PC-9 (cell line): Measurements from ENCODE around the gene ZMYND10. TPM values are rescaled to one million over a fixed set of nuclear protein-coding genes. Genes with fewer than 3 reads are reported as not detected.

Experiments used
- BruUV-seq: library from RNA; stranded (reverse); fragments of 400-500 nt; replicated peaks from 2 replicates; lab custom pipeline; 2021; lab: Mats Ljungman, UMichigan
- CTCF ChIA-PET: fragments of 300-600 bp; sonication (Branson Sonifier 250); formaldehyde crosslinking; loops from one replicate; lab custom pipeline; 2022; ENCODE audit warnings: antibody characterized with exemption; lab: Charles Lee
- POLR2A ChIA-PET: fragments of 300-600 bp; sonication (Branson Sonifier 250); formaldehyde crosslinking; loops from one replicate; lab custom pipeline; 2022; ENCODE audit warnings: antibody characterized with exemption; ENCODE audit not compliant: unreplicated experiment; lab: Charles Lee
- DNase-seq, 2 experiments: peaks; one replicate each; pipeline versions ENCODE4 v3.0.0 to v3.0.0-alpha.2; 2015 to 2022; ENCODE audit warnings: mixed read lengths in 1 of 2
- H2AFZ ChIP-seq: fragments of 200-600 bp; sonication (generic); 2 replicates; pipeline ENCODE4 v1.8.1; 2017; ENCODE audit warnings: antibody characterized with exemption
- H3F3A ChIP-seq: fragments of 200-600 bp; sonication (generic); 2 replicates; pipeline ENCODE4 v1.8.1; 2017; ENCODE audit warnings: antibody characterized with exemption, mild to moderate bottlenecking, low read depth; ENCODE audit not compliant: insufficient read depth
- H3K27ac ChIP-seq: fragments of 200-600 bp; sonication (generic); 2 replicates; pipeline ENCODE4 v1.6.1; 2016; ENCODE audit warnings: mixed run types
- H3K27me3 ChIP-seq: fragments of 200-600 bp; sonication (generic); 2 replicates; pipeline ENCODE4 v1.6.1; 2016; ENCODE audit warnings: low read depth, mixed run types; ENCODE audit not compliant: insufficient read depth
- H3K36me3 ChIP-seq: fragments of 200-600 bp; sonication (generic); 2 replicates; pipeline ENCODE4 v1.6.1; 2016; ENCODE audit warnings: low read depth, mixed run types
- H3K4me1 ChIP-seq: fragments of 200-600 bp; sonication (generic); replicated peaks from 2 replicates; pipeline ENCODE4 v1.6.1; 2016; ENCODE audit warnings: mixed run types; ENCODE audit not compliant: insufficient read depth
- H3K4me2 ChIP-seq: fragments of 200-600 bp; sonication (generic); 2 replicates; pipeline ENCODE4 v1.6.1; 2017; ENCODE audit warnings: mixed run types
- H3K4me3 ChIP-seq: fragments of 200-600 bp; sonication (generic); 2 replicates; pipeline ENCODE4 v1.6.1; 2016; ENCODE audit warnings: mixed run types
- H3K79me2 ChIP-seq: fragments of 200-600 bp; sonication (generic); 2 replicates; pipeline ENCODE4 v1.6.1; 2017; ENCODE audit warnings: low read depth, mixed run types
- H3K9me2 ChIP-seq: fragments of 200-600 bp; sonication (generic); 2 replicates; pipeline ENCODE4 v1.8.1; 2017; ENCODE audit warnings: mild to moderate bottlenecking; ENCODE audit not compliant: insufficient read depth
- H3K9me3 ChIP-seq: fragments of 200-600 bp; sonication (generic); 2 replicates; pipeline ENCODE4 v1.8.1; 2016; ENCODE audit warnings: low read depth; ENCODE audit not compliant: insufficient read depth
- H4K20me1 ChIP-seq: fragments of 200-600 bp; sonication (generic); 2 replicates; pipeline ENCODE4 v1.8.1; 2017; ENCODE audit not compliant: insufficient read depth
- EZH2 ChIP-seq: fragments of 200-600 bp; sonication (generic); IDR thresholded peaks from 2 replicates; pipeline ENCODE4 v1.8.0; 2017; ENCODE audit warnings: antibody characterized with exemption, low read depth
- intact Hi-C: fragments of 100-400 bp; cut with micrococcal nuclease; formaldehyde crosslinking; loops from one replicate; pipeline ENCODE4 v1.10.0; 2022; ENCODE audit not compliant: unreplicated experiment
- total RNA-seq: library from RNA; stranded (reverse); gene quantifications from 2 replicates; pipeline ENCODE4 v1.2.3, GENCODE V29; 2021
- TF ChIP-seq, protein P1 (sequence below): fragments of 200-600 bp; sonication (generic); conservative IDR thresholded peaks from 2 replicates; pipeline ENCODE4 v1.6.1; 2017; ENCODE audit warnings: mixed run types, antibody characterized with exemption, mild to moderate bottlenecking, moderate library complexity

Gene ZMYND10
- total RNA-seq, 1 experiment from 2014 or later: 4.4 TPM

DNA sequence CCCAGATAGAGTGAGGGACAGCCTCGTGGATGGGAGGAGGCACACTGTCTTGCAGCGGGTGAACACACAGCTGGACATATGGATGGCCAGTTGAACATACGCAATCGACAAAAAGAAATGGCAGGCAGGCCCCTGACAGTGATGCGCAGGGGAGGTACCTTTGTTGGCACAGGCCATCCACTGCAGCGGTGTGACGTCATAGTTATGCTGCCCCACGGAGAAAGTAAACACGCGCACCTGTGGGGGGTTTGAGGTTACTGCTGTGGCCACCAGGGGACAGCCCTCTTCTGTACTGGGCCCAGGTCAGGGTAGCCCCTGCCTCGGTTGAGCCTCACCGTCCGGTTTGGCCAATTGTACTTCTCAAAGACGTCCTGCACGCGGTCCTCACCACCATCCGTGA, 33.2 kb upstream of the ZMYND10 start:
- H2AFZ ChIP-seq: no peak overlapping the region
- H3K9me3 ChIP-seq: no peaks in the 10 kb centered on the region
- peaks cover 3% of the 10 kb centered on the region; the same call in 1 of the 2 replicates for H3K27me3 ChIP-seq
- H3F3A ChIP-seq: no peaks in the 10 kb centered on the region
- no peak overlapping the region for H3K4me3 ChIP-seq
- TF ChIP-seq, protein P1, sequence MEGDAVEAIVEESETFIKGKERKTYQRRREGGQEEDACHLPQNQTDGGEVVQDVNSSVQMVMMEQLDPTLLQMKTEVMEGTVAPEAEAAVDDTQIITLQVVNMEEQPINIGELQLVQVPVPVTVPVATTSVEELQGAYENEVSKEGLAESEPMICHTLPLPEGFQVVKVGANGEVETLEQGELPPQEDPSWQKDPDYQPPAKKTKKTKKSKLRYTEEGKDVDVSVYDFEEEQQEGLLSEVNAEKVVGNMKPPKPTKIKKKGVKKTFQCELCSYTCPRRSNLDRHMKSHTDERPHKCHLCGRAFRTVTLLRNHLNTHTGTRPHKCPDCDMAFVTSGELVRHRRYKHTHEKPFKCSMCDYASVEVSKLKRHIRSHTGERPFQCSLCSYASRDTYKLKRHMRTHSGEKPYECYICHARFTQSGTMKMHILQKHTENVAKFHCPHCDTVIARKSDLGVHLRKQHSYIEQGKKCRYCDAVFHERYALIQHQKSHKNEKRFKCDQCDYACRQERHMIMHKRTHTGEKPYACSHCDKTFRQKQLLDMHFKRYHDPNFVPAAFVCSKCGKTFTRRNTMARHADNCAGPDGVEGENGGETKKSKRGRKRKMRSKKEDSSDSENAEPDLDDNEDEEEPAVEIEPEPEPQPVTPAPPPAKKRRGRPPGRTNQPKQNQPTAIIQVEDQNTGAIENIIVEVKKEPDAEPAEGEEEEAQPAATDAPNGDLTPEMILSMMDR: no peak
- TF ChIP-seq EZH2: no peak
- POLR2A ChIA-PET: no interaction called here
- H4K20me1 ChIP-seq: no peaks in the 10 kb centered on the region; the same call in 1 of the 2 replicates
- H3K36me3 ChIP-seq: no peaks in the 10 kb centered on the region
- no peaks in the 10 kb centered on the region for H3K4me1 ChIP-seq
- H3K79me2 ChIP-seq: no peaks in the 10 kb centered on the region
- BruUV-seq: no TSS peak
- CTCF ChIA-PET: no interaction called here
- DNase-seq: no peak
- no peak overlapping the region for H3K27ac ChIP-seq
- intact Hi-C loops: no loop called here
- H3K9me2 ChIP-seq: no peaks in the 10 kb centered on the region
- no peak overlapping the region for H3K4me2 ChIP-seq

DNA sequence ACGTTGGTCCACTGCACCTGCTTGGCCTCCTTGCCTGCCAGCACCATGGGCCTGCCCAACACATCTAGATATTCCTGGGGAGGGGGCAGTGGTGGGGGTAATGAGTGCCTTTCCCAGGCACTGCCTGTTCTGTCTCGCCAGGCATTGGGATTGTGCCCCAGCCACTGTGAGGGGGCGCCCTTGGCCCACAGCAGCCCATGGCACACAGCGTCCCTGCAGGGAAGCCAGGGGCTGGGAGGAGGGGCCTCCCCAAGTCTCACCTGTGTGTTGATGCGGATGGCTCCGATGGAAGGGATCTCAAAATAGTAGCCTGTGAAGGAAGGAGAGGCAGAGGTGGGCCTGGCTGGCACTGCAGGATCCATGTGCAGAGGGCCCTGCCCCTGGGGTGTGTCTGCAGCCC, 32.5 kb upstream of the ZMYND10 start:
- Histone ChIP-seq H3K4me3 (no peak overlapping the region), H3K9me3 (no peaks in the 10 kb centered on the region), H3K36me3 (no peaks in the 10 kb centered on the region), H3K4me2 (no peak overlapping the region), H3K4me1 (no peaks in the 10 kb centered on the region), H3F3A (no peaks in the 10 kb centered on the region), H3K27ac (no peak overlapping the region), H3K9me2 (no peaks in the 10 kb centered on the region), H3K79me2 (no peaks in the 10 kb centered on the region), H3K27me3 (peaks cover 3% of the 10 kb centered on the region; the same call in 1 of the 2 replicates), H4K20me1 (no peaks in the 10 kb centered on the region), H2AFZ (no peak overlapping the region)
- no peak for DNase-seq
- TF ChIP-seq EZH2: no peak
- TF ChIP-seq, protein P1: no peak
- BruUV-seq: no TSS peak
- ChIA-PET POLR2A (no interaction called here), CTCF (no interaction called here)
- intact Hi-C loops: no loop called here

DNA sequence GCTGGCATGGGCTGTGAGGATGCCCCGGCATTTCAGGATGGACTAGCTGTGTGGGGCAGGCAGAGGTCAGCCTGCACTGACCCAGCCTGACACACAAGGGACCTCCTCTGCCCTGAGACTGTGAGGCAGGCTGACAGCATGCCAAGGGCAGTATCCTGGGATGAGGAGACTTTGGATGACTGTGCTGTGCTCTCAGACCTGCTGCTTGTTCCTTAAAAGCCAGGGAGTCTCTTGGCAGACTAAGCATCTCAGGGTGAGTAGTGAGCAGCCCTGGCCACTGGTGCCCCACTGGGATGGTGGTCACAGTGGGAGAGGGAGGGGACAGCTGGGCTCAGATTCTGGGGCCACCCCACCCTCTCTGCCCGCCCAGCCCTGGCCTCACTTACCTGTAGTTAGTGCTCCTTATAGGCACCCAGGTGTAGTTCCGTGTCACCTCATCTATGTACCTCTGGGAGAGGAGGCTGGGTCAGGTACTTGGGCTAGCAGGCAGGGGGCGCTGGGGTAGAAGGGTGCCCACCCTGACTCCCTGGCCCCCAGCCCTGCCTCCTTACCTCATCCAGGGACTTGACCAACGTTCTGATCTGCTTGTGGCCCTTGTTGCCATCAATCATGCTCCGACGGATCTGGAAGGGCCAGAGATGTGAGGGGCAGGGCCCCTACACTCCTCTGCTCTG, 29.9 kb upstream of the ZMYND10 start:
- Histone ChIP-seq H2AFZ (no peak overlapping the region), H3K9me3 (no peaks in the 10 kb centered on the region), H3K27me3 (peaks cover 22% of the 10 kb centered on the region), H3K27ac (no peak overlapping the region), H3F3A (no peaks in the 10 kb centered on the region), H3K4me3 (no peak overlapping the region), H3K36me3 (no peaks in the 10 kb centered on the region), H3K4me1 (no peaks in the 10 kb centered on the region), H4K20me1 (no peaks in the 10 kb centered on the region), H3K79me2 (no peaks in the 10 kb centered on the region), H3K4me2 (no peak overlapping the region), H3K9me2 (no peaks in the 10 kb centered on the region)
- no peak for TF ChIP-seq EZH2
- TF ChIP-seq, protein P1: peak; percentile 30; the same call in 1 of the 2 replicates
- ChIA-PET POLR2A (no interaction called here), CTCF (no interaction called here)
- no peak for DNase-seq
- no TSS peak for BruUV-seq
- intact Hi-C loops: no loop called here
